HG02571 (cell line): ENCODE results near the gene CNNM1.

Experiments used
- ATAC-seq: cut with Tn5 transposase; IDR thresholded peaks from one replicate; pipeline ENCODE4 v1.9.1; 2021; ENCODE audit warnings: mild to moderate bottlenecking, moderate library complexity; ENCODE audit not compliant: unreplicated experiment

Gene CNNM1

GRCh38 chr10:99337311-99337811 lies 8.2 kb downstream of the CNNM1 start:
- no peak for ATAC-seq

GRCh38 chr10:99337901-99338300 lies 8.7 kb downstream of the CNNM1 start:
- ATAC-seq, result no peak

- ATAC-seq, result no peak
Measured at GRCh38 chr10:99339077-99339476, 9.9 kb downstream of the CNNM1 start.

GRCh38 chr10:99339563-99340047 lies 10.4 kb downstream of the CNNM1 start:
- no peak for ATAC-seq

- ATAC-seq, result no peak
Measured at GRCh38 chr10:99340650-99341049, 11.5 kb downstream of the CNNM1 start.

GRCh38 chr10:99341248-99341647 lies 12.1 kb downstream of the CNNM1 start:
- ATAC-seq, result no peak

GRCh38 chr10:99341860-99342490 lies 12.8 kb downstream of the CNNM1 start:
- no peak for ATAC-seq

- no peak for ATAC-seq
Measured at GRCh38 chr10:99343262-99343661, 14.1 kb downstream of the CNNM1 start.

GRCh38 chr10:99344715-99345114 lies 15.6 kb downstream of the CNNM1 start:
- ATAC-seq, result no peak

GRCh38 chr10:99345350-99345749 lies 16.2 kb downstream of the CNNM1 start:
- no peak for ATAC-seq

GRCh38 chr10:99346247-99346646 lies 17.1 kb downstream of the CNNM1 start:
- ATAC-seq, result no peak

- no peak for ATAC-seq
Measured at GRCh38 chr10:99347672-99348071, 18.5 kb downstream of the CNNM1 start.

- ATAC-seq, result no peak
Measured at GRCh38 chr10:99353182-99353581, 24.0 kb downstream of the CNNM1 start.

GRCh38 chr10:99357691-99358090 lies 28.5 kb downstream of the CNNM1 start:
- no peak for ATAC-seq

GRCh38 chr10:99358101-99358500 lies 28.9 kb downstream of the CNNM1 start:
- no peak for ATAC-seq

GRCh38 chr10:99360934-99361333 lies 31.8 kb downstream of the CNNM1 start:
- ATAC-seq, result no peak

GRCh38 chr10:99364125-99364524 lies 35.0 kb downstream of the CNNM1 start:
- no peak for ATAC-seq

GRCh38 chr10:99365311-99365710 lies 36.2 kb downstream of the CNNM1 start:
- no peak for ATAC-seq

- ATAC-seq, result no peak
Measured at GRCh38 chr10:99365736-99366135, 36.6 kb downstream of the CNNM1 start.

GRCh38 chr10:99366666-99367065 lies 37.5 kb downstream of the CNNM1 start:
- no peak for ATAC-seq

GRCh38 chr10:99368646-99369045 lies 39.5 kb downstream of the CNNM1 start:
- no peak for ATAC-seq

- ATAC-seq, result no peak
Measured at GRCh38 chr10:99369126-99369525, 40.0 kb downstream of the CNNM1 start.

- ATAC-seq, result no peak
Measured at GRCh38 chr10:99369551-99369950, 40.4 kb downstream of the CNNM1 start.
